Measurements from ENCODE around the gene TTLL3. TPM values are rescaled to one million over a fixed set of nuclear protein-coding genes. Genes with fewer than 3 reads are reported as not detected.
A peak's percentile ranks its signal among the peaks of the same experiment; 100 is the strongest.

TTLL3 gene
- total RNA-seq, 2 donors from 2014 or later, result 21.6 to 35.0 TPM

DNA sequence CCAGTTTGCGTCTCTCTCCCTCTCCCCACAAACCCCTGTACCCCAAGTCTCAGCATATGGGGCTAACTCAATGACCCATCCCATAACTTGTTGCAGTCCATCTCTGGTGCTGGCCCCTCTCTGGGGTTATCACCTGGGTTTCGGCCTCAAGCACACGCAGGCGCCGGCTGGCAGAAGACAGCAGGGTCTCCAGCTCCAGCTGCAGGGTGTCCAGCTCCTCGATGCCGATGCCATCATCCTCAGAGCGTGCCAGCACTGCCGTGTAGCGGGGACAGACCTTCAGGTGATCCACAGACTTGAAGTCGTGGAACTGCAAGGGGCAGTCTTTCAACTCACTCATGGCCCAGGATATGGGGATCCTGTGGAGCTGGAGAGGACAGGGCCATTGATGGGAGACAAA is 18.9 kb upstream of the TTLL3 start:
- H3K27ac Mint-ChIP-seq, result no peak overlapping the region
- peak overlapping the region; percentile 92 for H3K4me3 Mint-ChIP-seq
- TF ChIP-seq, protein P1, sequence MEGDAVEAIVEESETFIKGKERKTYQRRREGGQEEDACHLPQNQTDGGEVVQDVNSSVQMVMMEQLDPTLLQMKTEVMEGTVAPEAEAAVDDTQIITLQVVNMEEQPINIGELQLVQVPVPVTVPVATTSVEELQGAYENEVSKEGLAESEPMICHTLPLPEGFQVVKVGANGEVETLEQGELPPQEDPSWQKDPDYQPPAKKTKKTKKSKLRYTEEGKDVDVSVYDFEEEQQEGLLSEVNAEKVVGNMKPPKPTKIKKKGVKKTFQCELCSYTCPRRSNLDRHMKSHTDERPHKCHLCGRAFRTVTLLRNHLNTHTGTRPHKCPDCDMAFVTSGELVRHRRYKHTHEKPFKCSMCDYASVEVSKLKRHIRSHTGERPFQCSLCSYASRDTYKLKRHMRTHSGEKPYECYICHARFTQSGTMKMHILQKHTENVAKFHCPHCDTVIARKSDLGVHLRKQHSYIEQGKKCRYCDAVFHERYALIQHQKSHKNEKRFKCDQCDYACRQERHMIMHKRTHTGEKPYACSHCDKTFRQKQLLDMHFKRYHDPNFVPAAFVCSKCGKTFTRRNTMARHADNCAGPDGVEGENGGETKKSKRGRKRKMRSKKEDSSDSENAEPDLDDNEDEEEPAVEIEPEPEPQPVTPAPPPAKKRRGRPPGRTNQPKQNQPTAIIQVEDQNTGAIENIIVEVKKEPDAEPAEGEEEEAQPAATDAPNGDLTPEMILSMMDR (conservative IDR thresholded peaks at IDR 0.05), result no peak
- peaks cover 49% of the 10 kb centered on the region for H3K36me3 Mint-ChIP-seq (ENCODE audit: low read depth)
- H3K9ac ChIP-seq (ENCODE audit: extremely low read depth, low read length, poor library complexity, severe bottlenecking), result no peak overlapping the region
- no peaks in the 10 kb centered on the region for H3K4me1 ChIP-seq (ENCODE audit: control insufficient read depth, insufficient read depth, low read length)
- no peaks in the 10 kb centered on the region for H3K9me3 ChIP-seq (ENCODE audit: control insufficient read depth, low read length)
- H3K9me3 Mint-ChIP-seq, result no peaks in the 10 kb centered on the region
- DNase-seq, result no peak
- H3K36me3 ChIP-seq (ENCODE audit: control insufficient read depth, insufficient read depth, low read length), result peaks cover 53% of the 10 kb centered on the region
- no peaks in the 10 kb centered on the region for H3K27me3 Mint-ChIP-seq (ENCODE audit: insufficient read depth)
- H3K4me1 Mint-ChIP-seq, result peaks cover 11% of the 10 kb centered on the region
- H3K27ac ChIP-seq (ENCODE audit: low read depth, low read length), result no peak overlapping the region
- WGBS, 2 experiments (ENCODE audit: insufficient coverage in 1 of 2, insufficient read length in 1 of 2), result 94 to 98% methylated on average over 11 of the region's 11 CpGs
- peak overlapping the region; percentile 90 for H3K4me3 ChIP-seq (ENCODE audit: low read length)
- H3K27me3 ChIP-seq (ENCODE audit: control insufficient read depth, insufficient read depth, low read length, poor library complexity, severe bottlenecking), result no peaks in the 10 kb centered on the region

DNA sequence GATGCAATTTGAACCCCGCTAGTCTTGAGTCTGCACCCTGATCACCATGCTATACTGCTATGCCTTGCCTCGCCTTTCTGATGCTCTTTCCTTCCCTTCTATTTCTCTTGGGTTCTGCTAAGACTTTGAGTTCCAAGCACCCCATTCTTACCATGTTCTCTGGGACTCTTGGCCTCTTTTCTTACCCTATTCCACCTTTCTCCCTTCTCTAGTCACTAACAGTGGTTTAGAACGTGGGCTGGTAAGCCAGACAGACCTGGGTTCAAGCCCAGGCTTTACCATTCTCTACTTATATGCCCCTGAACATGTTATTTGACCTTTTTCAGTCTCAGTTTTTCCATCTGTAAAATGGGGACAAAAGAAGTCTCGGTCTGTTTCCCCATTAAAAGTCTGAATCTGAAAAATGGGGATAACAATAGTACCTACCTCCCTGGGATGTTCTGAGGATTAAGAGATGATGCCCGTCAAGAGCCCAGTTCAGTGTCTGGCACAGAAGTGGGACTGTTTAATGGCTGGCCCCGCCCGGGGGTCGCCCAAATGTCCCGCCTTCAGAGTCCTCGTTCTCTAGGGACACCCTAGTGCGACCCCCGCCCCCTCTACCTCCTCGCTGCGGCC is 18.2 kb upstream of the TTLL3 start:
- Histone ChIP-seq H3K9ac (ENCODE audit: extremely low read depth, low read length, poor library complexity, severe bottlenecking) (peak overlapping the region; percentile 95), H3K9me3 (ENCODE audit: control insufficient read depth, low read length) (no peaks in the 10 kb centered on the region), H3K4me3 (ENCODE audit: low read length) (peak overlapping the region; percentile 90), H3K27ac (ENCODE audit: low read depth, low read length) (peak overlapping the region; percentile 99), H3K4me1 (ENCODE audit: control insufficient read depth, insufficient read depth, low read length) (no peaks in the 10 kb centered on the region), H3K36me3 (ENCODE audit: control insufficient read depth, insufficient read depth, low read length) (peaks cover 47% of the 10 kb centered on the region), H3K27me3 (ENCODE audit: control insufficient read depth, insufficient read depth, low read length, poor library complexity, severe bottlenecking) (no peaks in the 10 kb centered on the region)
- Mint-ChIP-seq H3K4me1 (peaks cover 11% of the 10 kb centered on the region), H3K36me3 (ENCODE audit: low read depth) (peaks cover 46% of the 10 kb centered on the region), H3K27ac (peak overlapping the region; percentile 100), H3K4me3 (peak overlapping the region; percentile 92), H3K27me3 (ENCODE audit: insufficient read depth) (no peaks in the 10 kb centered on the region), H3K9me3 (no peaks in the 10 kb centered on the region)
- TF ChIP-seq, protein P1 (conservative IDR thresholded peaks at IDR 0.05), result no peak
- WGBS, 2 experiments (ENCODE audit: insufficient coverage in 1 of 2, insufficient read length in 1 of 2), result 18 to 62% methylated on average over 4 to 14 of the region's 14 CpGs
- DNase-seq, result no peak

DNA sequence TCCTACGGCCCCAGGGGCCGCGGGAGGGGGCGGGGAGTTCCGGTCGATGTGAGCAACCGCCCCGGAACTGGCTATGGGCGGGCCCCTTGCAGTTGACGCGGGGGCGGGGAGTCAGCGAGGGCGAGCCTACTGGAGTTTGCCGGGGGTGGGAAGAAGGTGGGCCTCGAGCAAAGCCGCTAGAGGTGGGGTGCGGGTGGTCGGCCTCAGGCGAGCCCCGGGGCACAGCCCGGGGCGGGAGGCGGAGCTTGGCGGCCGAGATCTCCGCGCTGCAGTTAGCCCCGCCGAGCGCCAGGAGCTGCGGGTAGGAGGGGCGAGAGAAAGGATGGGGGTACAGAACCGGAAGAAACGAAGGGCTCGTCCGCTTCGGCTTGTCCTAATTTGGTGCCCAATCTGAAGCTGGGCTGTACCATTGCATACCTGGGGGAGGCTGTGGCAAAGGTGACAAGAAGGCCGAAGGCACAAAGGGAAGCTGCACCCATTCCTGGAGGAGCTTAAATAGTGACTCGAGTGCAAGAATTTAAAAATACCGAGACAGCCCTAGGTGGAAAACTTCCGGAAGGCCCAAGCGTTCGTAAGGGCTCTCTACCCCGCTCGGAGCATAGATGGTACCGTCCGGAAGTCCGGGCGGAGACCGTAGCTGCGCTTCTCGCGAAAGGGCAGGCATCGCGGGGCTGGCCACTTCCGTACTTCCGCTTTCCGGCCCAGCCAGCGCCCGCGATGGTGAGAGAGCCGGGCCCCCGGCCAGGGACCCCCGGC is 17.5 kb upstream of the TTLL3 start, which contains the start of the genes ARPC4 and TADA3:
Gene ARPC4 (plus strand): TSS at position 678 of the 756 bp plus-strand sequence. CDS start 40 bp downstream, at position 718.
Gene TADA3 (minus strand): TSS at position 69 of the 756 bp plus-strand sequence. CDS start 1,007 bp downstream, outside the sequence.
- Histone ChIP-seq H3K4me3 (ENCODE audit: low read length) (peak within 1 kb of the TSS; percentile 90), H3K9ac (ENCODE audit: extremely low read depth, low read length, poor library complexity, severe bottlenecking) (peak within 1 kb of the TSS; percentile 95), H3K4me1 (ENCODE audit: control insufficient read depth, insufficient read depth, low read length) (no peaks in the 10 kb centered on the region), H3K27ac (ENCODE audit: low read depth, low read length) (peak within 1 kb of the TSS; percentile 99), H3K27me3 (ENCODE audit: control insufficient read depth, insufficient read depth, low read length, poor library complexity, severe bottlenecking) (no peaks in the 10 kb centered on the region), H3K36me3 (ENCODE audit: control insufficient read depth, insufficient read depth, low read length) (peaks cover 47% of the 10 kb centered on the region), H3K9me3 (ENCODE audit: control insufficient read depth, low read length) (no peaks in the 10 kb centered on the region)
- Mint-ChIP-seq H3K27ac (peak within 1 kb of the TSS; percentile 100), H3K4me3 (peak within 1 kb of the TSS; percentile 92), H3K4me1 (peaks cover 11% of the 10 kb centered on the region), H3K36me3 (ENCODE audit: low read depth) (peaks cover 46% of the 10 kb centered on the region), H3K27me3 (ENCODE audit: insufficient read depth) (no peaks in the 10 kb centered on the region), H3K9me3 (no peaks in the 10 kb centered on the region)
- TF ChIP-seq, protein P1 (conservative IDR thresholded peaks at IDR 0.05), result peak; percentile 26
- peak; percentile 95 for DNase-seq
- 0% methylated on average over 20 to 65 of the region's 65 CpGs for WGBS, 2 experiments (ENCODE audit: insufficient coverage in 1 of 2, insufficient read length in 1 of 2)

Data from endodermal cell (in vitro differentiated cells).